ENCODE results near the gene PTPRT. TPM values are rescaled to one million over a fixed set of nuclear protein-coding genes. Genes with fewer than 3 reads are reported as not detected.
"Not testable (repeated sequence)": the region's sequence is repeated elsewhere in the genome, so short reads cannot be mapped to it uniquely, and the experiment has no call there.

PTPRT gene
- total and polyA plus RNA-seq, 7 donors, result under 0.01 to 0.09 (median 0.03) TPM; not detected in 1

DNA sequence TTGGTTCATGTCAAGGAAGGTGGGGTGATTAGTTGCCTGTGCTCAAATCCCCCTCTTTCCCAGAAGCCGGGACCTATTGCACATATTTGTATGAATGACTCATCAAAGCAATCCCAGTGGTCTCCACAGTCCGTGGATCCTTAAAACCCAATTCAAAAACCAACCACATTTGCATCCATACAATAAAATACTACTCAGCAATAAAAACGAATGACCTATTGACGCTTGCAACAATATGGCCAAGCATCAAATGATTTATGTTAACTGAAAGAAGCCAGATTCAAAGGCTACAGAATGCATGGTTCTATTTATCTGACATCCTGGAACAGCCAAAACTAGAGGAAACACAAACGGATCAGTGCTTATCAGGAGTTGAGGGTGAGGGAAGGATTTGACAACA lies 275.4 kb downstream of the PTPRT start:
- H3K4me3 ChIP-seq, result no peak overlapping the region
- H3K36me3 ChIP-seq (ENCODE audit: insufficient read depth in 1 of 2, low read depth in 1 of 2), result no peaks in the 10 kb centered on the region
- H3K27ac ChIP-seq, result no peak overlapping the region
- DNase-seq, result no peak
- intact Hi-C loops (cut with DNase I), result no loop called here
- ATAC-seq, result no peak
- no peaks in the 10 kb centered on the region for H3K4me1 ChIP-seq
- no peaks in the 10 kb centered on the region for H3K27me3 ChIP-seq (ENCODE audit: insufficient read depth in 3 of 3, low read length in 2 of 3)
- TF ChIP-seq, protein P1, sequence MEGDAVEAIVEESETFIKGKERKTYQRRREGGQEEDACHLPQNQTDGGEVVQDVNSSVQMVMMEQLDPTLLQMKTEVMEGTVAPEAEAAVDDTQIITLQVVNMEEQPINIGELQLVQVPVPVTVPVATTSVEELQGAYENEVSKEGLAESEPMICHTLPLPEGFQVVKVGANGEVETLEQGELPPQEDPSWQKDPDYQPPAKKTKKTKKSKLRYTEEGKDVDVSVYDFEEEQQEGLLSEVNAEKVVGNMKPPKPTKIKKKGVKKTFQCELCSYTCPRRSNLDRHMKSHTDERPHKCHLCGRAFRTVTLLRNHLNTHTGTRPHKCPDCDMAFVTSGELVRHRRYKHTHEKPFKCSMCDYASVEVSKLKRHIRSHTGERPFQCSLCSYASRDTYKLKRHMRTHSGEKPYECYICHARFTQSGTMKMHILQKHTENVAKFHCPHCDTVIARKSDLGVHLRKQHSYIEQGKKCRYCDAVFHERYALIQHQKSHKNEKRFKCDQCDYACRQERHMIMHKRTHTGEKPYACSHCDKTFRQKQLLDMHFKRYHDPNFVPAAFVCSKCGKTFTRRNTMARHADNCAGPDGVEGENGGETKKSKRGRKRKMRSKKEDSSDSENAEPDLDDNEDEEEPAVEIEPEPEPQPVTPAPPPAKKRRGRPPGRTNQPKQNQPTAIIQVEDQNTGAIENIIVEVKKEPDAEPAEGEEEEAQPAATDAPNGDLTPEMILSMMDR (IDR thresholded peaks at IDR 0.05), result no peak
- 57 to 70% (median 62%) methylated on average over 5 of the region's 5 CpGs for WGBS, 3 donors
- no peaks in the 10 kb centered on the region for H3K9me3 ChIP-seq

DNA sequence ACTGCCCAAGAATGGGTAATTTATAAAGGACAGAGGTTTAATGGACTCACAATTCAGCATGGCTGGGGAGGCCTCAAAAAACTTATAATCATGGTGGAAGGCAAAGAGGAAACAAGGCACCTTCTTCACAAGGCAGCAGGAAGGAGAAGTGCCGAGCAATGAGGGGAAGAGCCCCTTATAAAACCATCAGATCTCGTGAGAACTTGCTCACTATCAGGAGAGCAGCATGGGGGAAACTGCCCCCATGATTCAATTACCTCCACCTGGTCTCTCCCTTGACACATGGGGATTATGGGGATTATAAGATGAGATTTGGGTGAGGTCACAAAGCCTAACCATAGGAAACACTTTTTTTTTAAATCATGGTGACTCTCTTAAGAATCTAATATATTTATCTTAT lies 278.9 kb downstream of the PTPRT start:
- intact Hi-C loops (cut with DNase I); H3K36me3 ChIP-seq (ENCODE audit: insufficient read depth in 1 of 2, low read depth in 1 of 2); ATAC-seq; H3K4me1 ChIP-seq; H3K27ac ChIP-seq; DNase-seq; H3K27me3 ChIP-seq (ENCODE audit: insufficient read depth in 3 of 3, low read length in 2 of 3); H3K4me3 ChIP-seq; H3K9me3 ChIP-seq: not testable (repeated sequence)
- 34 to 45% (median 40%) methylated on average over 2 of the region's 2 CpGs for WGBS, 3 donors

- DNase-seq, result no peak
Measured at GRCh38 chr20:42907730-42908129, 282.0 kb downstream of the PTPRT start.

DNA sequence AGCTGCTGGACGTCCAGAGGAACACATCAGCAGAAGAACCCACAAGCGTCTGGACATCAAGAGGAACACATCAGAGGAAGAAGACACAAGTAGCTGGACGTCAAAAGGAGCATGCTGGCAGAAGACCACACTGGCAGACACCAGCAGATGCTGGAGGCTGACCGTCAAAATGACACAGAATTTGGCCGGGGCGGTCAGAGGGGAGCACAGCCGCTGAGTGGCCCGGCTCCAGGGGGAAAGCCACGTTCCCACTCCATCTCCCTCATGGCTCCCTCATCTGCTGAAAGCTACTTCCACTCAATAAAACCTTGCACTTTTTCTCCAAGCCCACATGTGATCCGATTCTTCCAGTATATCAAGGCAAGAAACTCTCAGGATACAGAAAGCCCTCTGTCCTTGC lies 283.6 kb downstream of the PTPRT start:
- TF ChIP-seq, protein P1 (IDR thresholded peaks at IDR 0.05), result no peak
- DNase-seq, result no peak
- Histone ChIP-seq H3K27me3 (ENCODE audit: insufficient read depth in 3 of 3, low read length in 2 of 3) (no peaks in the 10 kb centered on the region), H3K4me3 (no peak overlapping the region), H3K27ac (no peak overlapping the region), H3K4me1 (no peaks in the 10 kb centered on the region), H3K36me3 (ENCODE audit: insufficient read depth in 1 of 2, low read depth in 1 of 2) (no peaks in the 10 kb centered on the region), H3K9me3 (no peaks in the 10 kb centered on the region)
- ATAC-seq, result no peak
- 30 to 51% (median 35%) methylated on average over 10 of the region's 10 CpGs for WGBS, 3 donors
- intact Hi-C loops (cut with DNase I), result no loop called here

More at GRCh38 chr20:42907730-42908129, 282.0 kb downstream of the PTPRT start:
- intact Hi-C loops (cut with DNase I), result no loop called here
- TF ChIP-seq, protein P1 (IDR thresholded peaks at IDR 0.05), result no peak
- Histone ChIP-seq H3K36me3 (ENCODE audit: insufficient read depth in 1 of 2, low read depth in 1 of 2) (no peaks in the 10 kb centered on the region), H3K27me3 (ENCODE audit: insufficient read depth in 3 of 3, low read length in 2 of 3) (no peaks in the 10 kb centered on the region), H3K27ac (no peak overlapping the region), H3K9me3 (no peaks in the 10 kb centered on the region), H3K4me1 (no peaks in the 10 kb centered on the region), H3K4me3 (no peak overlapping the region)
- no peak for ATAC-seq
- 95 to 96% (median 96%) methylated on average over 3 of the region's 3 CpGs for WGBS, 3 donors

DNA sequence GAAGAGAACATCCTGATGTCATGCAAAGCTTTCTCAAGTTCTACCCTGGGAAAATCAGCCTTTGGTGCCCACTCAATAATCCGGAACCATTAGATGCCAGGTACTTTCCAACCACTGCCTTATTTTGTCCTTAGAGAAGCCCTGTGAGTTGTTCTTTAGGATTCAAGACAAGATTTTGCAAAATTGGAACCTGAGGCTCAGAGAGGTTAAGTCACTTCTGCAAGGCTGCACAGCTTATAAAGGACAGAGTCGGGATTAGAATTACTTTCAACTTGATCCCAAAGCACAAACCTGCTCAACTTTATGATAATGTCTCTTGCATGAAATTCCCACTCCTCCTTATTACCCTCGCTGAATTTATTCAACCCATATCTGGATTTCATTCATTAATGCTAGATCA lies 287.2 kb downstream of the PTPRT start:
- no peaks in the 10 kb centered on the region for H3K36me3 ChIP-seq (ENCODE audit: insufficient read depth in 1 of 2, low read depth in 1 of 2)
- ATAC-seq (no peak), DNase-seq (no peak)
- H3K4me1 ChIP-seq, result no peaks in the 10 kb centered on the region
- WGBS, 3 donors, result 77 to 86% (median 80%) methylated on average over 3 of the region's 3 CpGs
- H3K9me3 ChIP-seq, result no peaks in the 10 kb centered on the region
- H3K27ac ChIP-seq, result no peak overlapping the region
- TF ChIP-seq, protein P1 (IDR thresholded peaks at IDR 0.05), result no peak
- no peaks in the 10 kb centered on the region for H3K27me3 ChIP-seq (ENCODE audit: insufficient read depth in 3 of 3, low read length in 2 of 3)
- intact Hi-C loops (cut with DNase I), result no loop called here
- no peak overlapping the region for H3K4me3 ChIP-seq
